ENCODE data around the gene ATP2A1.
"Not testable (repeated sequence)": the region's sequence is repeated elsewhere in the genome, so short reads cannot be mapped to it uniquely, and the experiment has no call there.

The ATP2A1 gene

GRCh38 chr16:28938721-28939120, 60.4 kb downstream of the ATP2A1 start:
- DNase-seq: no peak

GRCh38 chr16:28939825-28940224, 61.5 kb downstream of the ATP2A1 start:
- not testable (repeated sequence) for DNase-seq

GRCh38 chr16:28943281-28943680, 65.0 kb downstream of the ATP2A1 start:
- no peak for DNase-seq

GRCh38 chr16:28946681-28947080, 68.4 kb downstream of the ATP2A1 start:
- DNase-seq: no peak

- peak; percentile 100 for DNase-seq
Measured at GRCh38 chr16:28950648-28951409, 72.5 kb downstream of the ATP2A1 start, which contains the start of gene NFATC2IP. NFATC2IP (plus strand) TSS chr16:28950937; CDS start chr16:28951012, 75 bp downstream.

GRCh38 chr16:28951410-28951943, 73.2 kb downstream of the ATP2A1 start:
- peak; percentile 44 for DNase-seq
